Left lung (tissue), 10 donors: ENCODE data around the gene GIT2. TPM values are rescaled to one million over a fixed set of nuclear protein-coding genes. Genes with fewer than 3 reads are reported as not detected.

Experiments used
- ATAC-seq: fragments of 200-7000 bp; cut with Tn5 transposase; one replicate; pipeline ENCODE4 v1.9.1; 2020; ENCODE audit warnings: moderate library complexity
- DNase-seq, 4 donors: peaks; one replicate each; pipeline ENCODE4 v3.0.0-alpha.2; 2013 to 2020
- H3K27ac ChIP-seq, 2 donors: fragments of 200-600 bp; sonication (generic) in 1 of 2; one replicate each; pipeline versions ENCODE4 v1.5.0 to v1.8.0; 2020 to 2021
- H3K27me3 ChIP-seq, 2 donors: fragments of 200-600 bp; sonication (generic) in 1 of 2; one replicate each; pipeline versions ENCODE4 v1.5.0 to v1.8.0; 2020 to 2021
- H3K36me3 ChIP-seq, 2 donors: fragments of 200-600 bp; sonication (generic) in 1 of 2; one replicate each; pipeline versions ENCODE4 v1.5.0 to v1.8.0; 2020 to 2021
- H3K4me1 ChIP-seq, 2 donors: fragments of 200-600 bp; one replicate each; pipeline ENCODE4 v1.8.0; 2021
- H3K4me3 ChIP-seq, 2 donors: fragments of 200-600 bp; sonication (generic) in 1 of 2; one replicate each; pipeline versions ENCODE4 v1.5.0 to v1.8.0; 2020 to 2021; ENCODE audit warnings: mild to moderate bottlenecking in 1 of 2
- H3K9me3 ChIP-seq, 2 donors: fragments of 200-600 bp; sonication (generic) in 1 of 2; one replicate each; pipeline versions ENCODE4 v1.5.0 to v1.8.0; 2020 to 2021
- intact Hi-C, 2 donors: fragments of 100-400 bp; cut with DNase I; formaldehyde crosslinking; loops; one replicate each; pipeline versions ENCODE4 v1.11.2 to v1.14.2; 2022
- polyA plus RNA-seq, 6 donors: library from polyadenylated mRNA; unstranded; fragments of 120-200 nt; gene quantifications; one replicate each; pipeline ENCODE4 v1.2.1, GENCODE V29; 2013; ENCODE audit not compliant: insufficient read length in 6 of 6
- total RNA-seq, 2 donors: library from RNA; stranded (reverse); fragmentation: NEBNext Ultra II Directional; extraction: Animal tissue kit (Norgen Biotek cat#: 25700); gene quantifications; one replicate each; pipeline ENCODE4 v1.2.1, GENCODE V29; 2021
- TF ChIP-seq, protein P1 (sequence below), 2 donors: fragments of 200-600 bp; sonication (generic) in 1 of 2; IDR thresholded peaks; one replicate each; pipeline versions ENCODE4 v1.5.0 to v1.8.0; 2021; ENCODE audit warnings: antibody characterized with exemption in 2 of 2
- donor health status: DM: no; HTN: yes; CAD: no.
- donor health status: DM: no; HTN: no; CAD: no.

GIT2 gene
- total and polyA plus RNA-seq, 8 donors = 42.7 to 72.7 (median 56.2) TPM

DNA sequence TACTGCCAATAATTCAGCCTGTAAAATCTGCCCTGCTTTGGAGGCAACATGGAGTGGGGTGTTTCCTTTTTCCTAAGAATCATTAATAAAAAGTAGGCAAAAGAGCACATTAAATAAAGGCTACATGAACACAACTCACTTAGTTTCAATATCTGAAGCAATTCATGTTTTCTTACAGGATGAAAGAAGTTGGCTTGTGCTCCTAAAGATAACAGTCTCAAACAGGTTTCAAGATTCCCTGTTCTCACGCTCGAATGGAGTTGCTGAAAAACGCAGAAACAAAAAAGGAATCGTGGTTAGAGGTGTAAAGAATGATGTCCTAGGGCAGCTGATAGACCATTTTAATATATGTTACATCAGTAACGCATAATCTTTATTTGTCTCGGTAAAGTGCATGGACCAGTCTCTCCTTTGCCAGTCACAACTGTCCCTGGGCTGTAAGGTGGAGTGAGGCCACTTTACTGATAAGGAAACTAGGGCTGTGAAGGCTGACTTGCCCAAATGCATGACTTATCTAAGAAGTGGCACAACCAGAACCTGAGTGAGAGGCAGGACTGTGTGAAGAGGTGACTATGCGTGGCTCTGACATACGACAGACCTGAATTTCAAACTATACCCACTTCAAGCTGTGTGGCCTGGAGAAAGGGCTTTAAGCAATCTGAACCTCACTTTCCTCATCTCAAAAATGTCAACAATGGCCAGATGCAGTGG lies 12.6 kb downstream of the GIT2 start:
- peaks cover 0 to 15% of the 10 kb centered on the region in 2 donors for H3K4me1 ChIP-seq
- H3K9me3 ChIP-seq = no peaks in the 10 kb centered on the region
- no peak overlapping the region for H3K4me3 ChIP-seq
- DNase-seq (peak in 1 of 4 donors; percentile 40), ATAC-seq (peak; percentile 92)
- H3K27ac ChIP-seq = no peak overlapping the region
- intact Hi-C loops = no loop called here
- TF ChIP-seq, protein P1, sequence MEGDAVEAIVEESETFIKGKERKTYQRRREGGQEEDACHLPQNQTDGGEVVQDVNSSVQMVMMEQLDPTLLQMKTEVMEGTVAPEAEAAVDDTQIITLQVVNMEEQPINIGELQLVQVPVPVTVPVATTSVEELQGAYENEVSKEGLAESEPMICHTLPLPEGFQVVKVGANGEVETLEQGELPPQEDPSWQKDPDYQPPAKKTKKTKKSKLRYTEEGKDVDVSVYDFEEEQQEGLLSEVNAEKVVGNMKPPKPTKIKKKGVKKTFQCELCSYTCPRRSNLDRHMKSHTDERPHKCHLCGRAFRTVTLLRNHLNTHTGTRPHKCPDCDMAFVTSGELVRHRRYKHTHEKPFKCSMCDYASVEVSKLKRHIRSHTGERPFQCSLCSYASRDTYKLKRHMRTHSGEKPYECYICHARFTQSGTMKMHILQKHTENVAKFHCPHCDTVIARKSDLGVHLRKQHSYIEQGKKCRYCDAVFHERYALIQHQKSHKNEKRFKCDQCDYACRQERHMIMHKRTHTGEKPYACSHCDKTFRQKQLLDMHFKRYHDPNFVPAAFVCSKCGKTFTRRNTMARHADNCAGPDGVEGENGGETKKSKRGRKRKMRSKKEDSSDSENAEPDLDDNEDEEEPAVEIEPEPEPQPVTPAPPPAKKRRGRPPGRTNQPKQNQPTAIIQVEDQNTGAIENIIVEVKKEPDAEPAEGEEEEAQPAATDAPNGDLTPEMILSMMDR (IDR thresholded peaks at IDR 0.05) = no peak
- peaks cover 0 to 99% of the 10 kb centered on the region in 2 donors for H3K36me3 ChIP-seq
- H3K27me3 ChIP-seq = no peaks in the 10 kb centered on the region

DNA sequence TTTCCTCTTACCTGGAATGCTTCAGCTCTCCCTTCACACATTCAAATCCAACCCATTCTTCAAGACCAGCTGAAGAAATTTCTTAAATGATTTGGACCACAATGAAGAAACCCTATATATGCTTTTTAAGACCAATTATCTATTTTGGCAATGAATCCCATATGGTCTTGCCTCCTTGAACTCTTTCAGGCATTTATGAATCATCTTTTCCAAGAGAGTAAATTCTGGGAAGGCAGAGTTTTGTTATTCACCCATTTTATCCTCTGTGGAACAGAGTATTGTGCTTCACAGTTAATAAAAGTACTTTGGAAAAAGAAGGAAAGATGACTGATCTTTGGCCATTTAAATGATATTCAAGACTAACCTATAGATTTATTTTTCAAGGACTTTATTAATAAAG lies 14.0 kb downstream of the GIT2 start:
- Histone ChIP-seq H3K27me3 (no peaks in the 10 kb centered on the region), H3K4me3 (no peak overlapping the region), H3K9me3 (no peaks in the 10 kb centered on the region), H3K4me1 (peaks cover 0 to 18% of the 10 kb centered on the region in 2 donors), H3K27ac (no peak overlapping the region), H3K36me3 (peaks cover 0 to 99% of the 10 kb centered on the region in 2 donors)
- intact Hi-C loops = no loop called here
- TF ChIP-seq, protein P1 (IDR thresholded peaks at IDR 0.05) = no peak
- no peak for ATAC-seq
- DNase-seq = no peak

DNA sequence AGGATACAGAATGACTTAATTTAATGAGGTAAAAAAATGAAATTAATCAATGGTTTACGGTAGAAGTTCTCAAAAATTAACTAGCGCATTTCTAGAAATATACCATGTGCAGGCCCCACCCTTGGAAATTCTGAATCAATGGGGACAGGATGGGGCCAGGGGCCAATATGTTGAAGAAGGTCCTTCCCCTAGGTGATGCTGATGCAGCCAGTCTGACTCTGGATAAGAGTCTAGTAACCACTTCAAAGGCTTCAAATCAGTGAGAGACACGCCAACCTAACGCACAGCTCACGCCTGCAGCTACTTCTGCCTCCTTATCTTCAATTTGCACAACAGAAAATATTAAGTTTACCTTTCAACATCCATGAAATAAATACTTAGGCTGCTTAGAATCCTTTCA lies 14.9 kb downstream of the GIT2 start:
- ATAC-seq (no peak), DNase-seq (no peak)
- TF ChIP-seq, protein P1 (IDR thresholded peaks at IDR 0.05) = no peak
- peaks cover 0 to 99% of the 10 kb centered on the region in 2 donors for H3K36me3 ChIP-seq
- no peak overlapping the region for H3K27ac ChIP-seq
- H3K27me3 ChIP-seq = no peaks in the 10 kb centered on the region
- H3K4me3 ChIP-seq = no peak overlapping the region
- intact Hi-C loops = no loop called here
- no peaks in the 10 kb centered on the region for H3K9me3 ChIP-seq
- peaks cover 0 to 18% of the 10 kb centered on the region in 2 donors for H3K4me1 ChIP-seq

DNA sequence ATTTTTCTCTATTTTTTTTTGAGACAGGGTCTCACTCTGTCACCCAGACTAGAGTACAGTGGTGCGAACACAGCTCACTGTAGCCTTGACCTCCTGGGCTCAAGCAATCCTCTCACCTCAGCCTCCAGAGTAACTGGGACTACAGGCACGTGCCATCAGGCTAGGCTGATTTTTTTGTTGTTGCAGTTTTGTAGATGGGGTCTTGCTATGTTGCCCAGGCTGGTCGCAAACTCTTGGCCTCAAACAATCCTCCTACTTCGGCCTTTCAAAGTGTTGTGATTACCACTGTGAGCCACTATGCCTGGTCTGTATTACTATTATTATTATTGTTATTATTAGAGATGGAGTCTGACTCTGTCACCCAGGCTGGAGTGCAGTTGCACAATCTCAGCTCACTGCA lies 23.3 kb downstream of the GIT2 start:
- intact Hi-C loops = no loop called here
- Histone ChIP-seq H3K36me3 (peaks cover 0 to 98% of the 10 kb centered on the region in 2 donors), H3K27ac (no peak overlapping the region), H3K4me3 (no peak overlapping the region), H3K27me3 (no peaks in the 10 kb centered on the region), H3K4me1 (peaks cover 0 to 11% of the 10 kb centered on the region in 2 donors), H3K9me3 (no peaks in the 10 kb centered on the region)
- ATAC-seq (no peak), DNase-seq (no peak)
- TF ChIP-seq, protein P1 (IDR thresholded peaks at IDR 0.05) = no peak

DNA sequence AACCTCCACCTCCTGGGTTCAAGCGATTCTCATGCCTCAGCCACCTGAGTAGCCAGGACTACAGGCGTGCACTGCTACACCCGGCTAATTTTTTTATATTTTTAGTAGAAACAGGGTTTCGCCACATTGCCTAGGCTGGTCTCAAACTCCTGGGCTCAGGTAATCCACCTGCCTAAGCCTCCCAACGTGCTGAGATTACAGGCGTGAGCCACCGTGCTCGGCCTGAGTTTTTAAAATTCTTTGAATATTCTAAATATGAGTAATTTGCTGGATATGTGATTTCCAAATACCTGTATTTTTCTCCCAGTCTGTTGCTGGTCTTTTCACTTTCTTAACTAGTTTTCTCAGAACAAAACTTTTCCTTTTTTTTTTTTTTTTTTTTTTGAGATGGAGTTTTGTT lies 27.4 kb downstream of the GIT2 start:
- Histone ChIP-seq H3K27ac (no peak overlapping the region), H3K4me1 (peaks cover 0 to 12% of the 10 kb centered on the region in 2 donors), H3K36me3 (peaks cover 0 to 92% of the 10 kb centered on the region in 2 donors), H3K27me3 (no peaks in the 10 kb centered on the region), H3K4me3 (no peak overlapping the region), H3K9me3 (no peaks in the 10 kb centered on the region)
- intact Hi-C loops = no loop called here
- no peak for DNase-seq
- no peak for ATAC-seq
- TF ChIP-seq, protein P1 (IDR thresholded peaks at IDR 0.05) = no peak
